T-helper 1 cell treated with Interleukin-12 subunit alpha and Interleukin-12 subunit beta and Interleukin-4 antibody, amounts not matched to agents 30 μg/mL and 1 μg/mL, for 36 hours (primary cell): Measurements from ENCODE around the gene CHST3.
"Not testable (repeated sequence)": the region's sequence is repeated elsewhere in the genome, so short reads cannot be mapped to it uniquely, and the experiment has no call there.

Source experiments
- H3K27ac Mint-ChIP-seq: one replicate; pipeline ENCODE4 v1.8.0; 2021; ENCODE audit warnings: mild to moderate bottlenecking, mixed read lengths
- H3K27me3 Mint-ChIP-seq: one replicate; pipeline ENCODE4 v1.8.0; 2021; ENCODE audit warnings: low read depth, mixed read lengths
- H3K36me3 Mint-ChIP-seq: one replicate; pipeline ENCODE4 v1.8.0; 2021; ENCODE audit warnings: low read depth, mixed read lengths
- H3K4me1 Mint-ChIP-seq: one replicate; pipeline ENCODE4 v1.8.0; 2021; ENCODE audit warnings: low read depth, mixed read lengths
- H3K4me3 Mint-ChIP-seq: one replicate; pipeline ENCODE4 v1.8.0; 2021; ENCODE audit warnings: mild to moderate bottlenecking, moderate library complexity, mixed read lengths
- H3K9me3 Mint-ChIP-seq: one replicate; pipeline ENCODE4 v1.8.0; 2021; ENCODE audit warnings: mixed read lengths

The CHST3 gene

GRCh38 chr10:71964743-71965515 lies 734 bp downstream of the CHST3 start:
- H3K4me3 Mint-ChIP-seq, result peak overlapping the region; percentile 64
- H3K36me3 Mint-ChIP-seq, result no peaks in the 10 kb centered on the region
- H3K27ac Mint-ChIP-seq, result no peak overlapping the region
- H3K9me3 Mint-ChIP-seq, result no peaks in the 10 kb centered on the region
- peaks cover 61% of the 10 kb centered on the region for H3K27me3 Mint-ChIP-seq
- peaks cover 4% of the 10 kb centered on the region for H3K4me1 Mint-ChIP-seq

GRCh38 chr10:71965623-71966022 lies 1.4 kb downstream of the CHST3 start:
- Mint-ChIP-seq H3K36me3 (no peaks in the 10 kb centered on the region), H3K4me3 (peak overlapping the region; percentile 43), H3K27me3 (peaks cover 59% of the 10 kb centered on the region), H3K9me3 (no peaks in the 10 kb centered on the region), H3K4me1 (peaks cover 4% of the 10 kb centered on the region), H3K27ac (no peak overlapping the region)

GRCh38 chr10:71966046-71967004 lies 2.1 kb downstream of the CHST3 start:
- no peaks in the 10 kb centered on the region for H3K9me3 Mint-ChIP-seq
- peak overlapping the region; percentile 2 for H3K4me3 Mint-ChIP-seq
- H3K27me3 Mint-ChIP-seq, result peaks cover 55% of the 10 kb centered on the region
- no peaks in the 10 kb centered on the region for H3K36me3 Mint-ChIP-seq
- peaks cover 4% of the 10 kb centered on the region for H3K4me1 Mint-ChIP-seq
- H3K27ac Mint-ChIP-seq, result no peak overlapping the region

GRCh38 chr10:71967958-71968357 lies 3.8 kb downstream of the CHST3 start:
- not testable (repeated sequence) for H3K4me3 Mint-ChIP-seq, H3K4me1 Mint-ChIP-seq, H3K36me3 Mint-ChIP-seq, H3K27ac Mint-ChIP-seq, H3K9me3 Mint-ChIP-seq
- peaks cover 38% of the 10 kb centered on the region for H3K27me3 Mint-ChIP-seq

GRCh38 chr10:71968553-71969474 lies 4.6 kb downstream of the CHST3 start:
- H3K27ac Mint-ChIP-seq, result no peak overlapping the region
- no peak overlapping the region for H3K4me3 Mint-ChIP-seq
- peaks cover 4% of the 10 kb centered on the region for H3K4me1 Mint-ChIP-seq
- peaks cover 34% of the 10 kb centered on the region for H3K27me3 Mint-ChIP-seq
- no peaks in the 10 kb centered on the region for H3K36me3 Mint-ChIP-seq
- no peaks in the 10 kb centered on the region for H3K9me3 Mint-ChIP-seq

- H3K27me3 Mint-ChIP-seq, result peaks cover 31% of the 10 kb centered on the region
- H3K36me3 Mint-ChIP-seq, result no peaks in the 10 kb centered on the region
- no peak overlapping the region for H3K4me3 Mint-ChIP-seq
- H3K4me1 Mint-ChIP-seq, result peaks cover 3% of the 10 kb centered on the region
- no peak overlapping the region for H3K27ac Mint-ChIP-seq
- H3K9me3 Mint-ChIP-seq, result no peaks in the 10 kb centered on the region
Observed at GRCh38 chr10:71969929-71970328, 5.7 kb downstream of the CHST3 start.

- Mint-ChIP-seq H3K27ac (no peak overlapping the region), H3K36me3 (no peaks in the 10 kb centered on the region), H3K9me3 (no peaks in the 10 kb centered on the region), H3K4me1 (no peaks in the 10 kb centered on the region), H3K27me3 (peaks cover 27% of the 10 kb centered on the region), H3K4me3 (no peak overlapping the region)
Observed at GRCh38 chr10:71970331-71970730, 6.1 kb downstream of the CHST3 start.

- H3K9me3 Mint-ChIP-seq, result no peaks in the 10 kb centered on the region
- no peak overlapping the region for H3K4me3 Mint-ChIP-seq
- no peaks in the 10 kb centered on the region for H3K4me1 Mint-ChIP-seq
- H3K36me3 Mint-ChIP-seq, result no peaks in the 10 kb centered on the region
- H3K27me3 Mint-ChIP-seq, result peaks cover 21% of the 10 kb centered on the region
- no peak overlapping the region for H3K27ac Mint-ChIP-seq
Observed at GRCh38 chr10:71970869-71971268, 6.7 kb downstream of the CHST3 start.

- H3K4me1 Mint-ChIP-seq, result no peaks in the 10 kb centered on the region
- H3K27ac Mint-ChIP-seq, result no peak overlapping the region
- no peaks in the 10 kb centered on the region for H3K36me3 Mint-ChIP-seq
- no peaks in the 10 kb centered on the region for H3K9me3 Mint-ChIP-seq
- peaks cover 17% of the 10 kb centered on the region for H3K27me3 Mint-ChIP-seq
- H3K4me3 Mint-ChIP-seq, result no peak overlapping the region
Observed at GRCh38 chr10:71971311-71971731, 7.1 kb downstream of the CHST3 start.

- Mint-ChIP-seq H3K4me3 (no peak overlapping the region), H3K36me3 (no peaks in the 10 kb centered on the region), H3K27me3 (peaks cover 12% of the 10 kb centered on the region), H3K4me1 (no peaks in the 10 kb centered on the region), H3K9me3 (no peaks in the 10 kb centered on the region), H3K27ac (no peak overlapping the region)
Observed at GRCh38 chr10:71971769-71972555, 7.8 kb downstream of the CHST3 start.

- H3K27me3 Mint-ChIP-seq, result peaks cover 7% of the 10 kb centered on the region
- H3K27ac Mint-ChIP-seq, result no peak overlapping the region
- H3K4me3 Mint-ChIP-seq, result no peak overlapping the region
- no peaks in the 10 kb centered on the region for H3K4me1 Mint-ChIP-seq
- H3K36me3 Mint-ChIP-seq, result no peaks in the 10 kb centered on the region
- no peaks in the 10 kb centered on the region for H3K9me3 Mint-ChIP-seq
Observed at GRCh38 chr10:71972746-71973695, 8.8 kb downstream of the CHST3 start.

GRCh38 chr10:71973777-71974488 lies 9.7 kb downstream of the CHST3 start:
- Mint-ChIP-seq H3K27me3 (no peaks in the 10 kb centered on the region), H3K36me3 (no peaks in the 10 kb centered on the region), H3K9me3 (no peaks in the 10 kb centered on the region), H3K4me3 (no peak overlapping the region), H3K4me1 (no peaks in the 10 kb centered on the region), H3K27ac (no peak overlapping the region)
